HEK293 (cell line): Measurements from ENCODE around the gene CAPN13.

Source experiments
- EGR2 ChIP-seq: fragments of 450-650 bp; formaldehyde crosslinking; IDR thresholded peaks from 2 replicates; pipeline ENCODE4 v1.5.1; 2016; ENCODE audit warnings: low read depth, missing biosample characterization, missing genetic modification characterization
- ZBTB6 ChIP-seq: fragments of 450-650 bp; formaldehyde crosslinking; IDR thresholded peaks from 2 replicates; pipeline ENCODE4 v1.5.1; 2017; ENCODE audit warnings: missing biosample characterization, missing genetic modification characterization
- ZNF24 ChIP-seq: fragments of 450-650 bp; formaldehyde crosslinking; IDR thresholded peaks from 2 replicates; pipeline ENCODE4 v1.5.1; 2016; ENCODE audit warnings: missing biosample characterization, missing genetic modification characterization
- ZNF449 ChIP-seq: fragments of 450-650 bp; formaldehyde crosslinking; IDR thresholded peaks from 2 replicates; pipeline ENCODE4 v1.5.1; 2017; ENCODE audit warnings: missing biosample characterization, mild to moderate bottlenecking, missing genetic modification characterization, moderate library complexity
- ZNF76 ChIP-seq: fragments of 450-650 bp; formaldehyde crosslinking; IDR thresholded peaks from 2 replicates; pipeline ENCODE4; 2016; ENCODE audit warnings: low read depth, missing biosample characterization, missing genetic modification characterization, borderline replicate concordance
- ZSCAN23 ChIP-seq: fragments of 450-650 bp; formaldehyde crosslinking; IDR thresholded peaks from 2 replicates; pipeline ENCODE4 v1.5.1; 2016; ENCODE audit warnings: missing biosample characterization, missing genetic modification characterization
- TF ChIP-seq, protein P1 (sequence below): sonication (generic); formaldehyde crosslinking; IDR thresholded peaks from 2 replicates; pipeline ENCODE4 v1.8.1; 2022; ENCODE audit warnings: mild to moderate bottlenecking, moderate library complexity, missing genetic modification reagents

GRCh38 chr2:30684026-30684425 lies 123.2 kb downstream of the CAPN13 start:
- TF ChIP-seq ZNF24 (tag by site-specific recombination) (no peak), EGR2 (tag by site-specific recombination) (no peak), ZNF76 (tag by site-specific recombination) (no peak), ZBTB6 (tag by site-specific recombination) (no peak), ZSCAN23 (tag by site-specific recombination) (no peak), ZNF449 (tag by site-specific recombination) (no peak)
- TF ChIP-seq, protein P1, sequence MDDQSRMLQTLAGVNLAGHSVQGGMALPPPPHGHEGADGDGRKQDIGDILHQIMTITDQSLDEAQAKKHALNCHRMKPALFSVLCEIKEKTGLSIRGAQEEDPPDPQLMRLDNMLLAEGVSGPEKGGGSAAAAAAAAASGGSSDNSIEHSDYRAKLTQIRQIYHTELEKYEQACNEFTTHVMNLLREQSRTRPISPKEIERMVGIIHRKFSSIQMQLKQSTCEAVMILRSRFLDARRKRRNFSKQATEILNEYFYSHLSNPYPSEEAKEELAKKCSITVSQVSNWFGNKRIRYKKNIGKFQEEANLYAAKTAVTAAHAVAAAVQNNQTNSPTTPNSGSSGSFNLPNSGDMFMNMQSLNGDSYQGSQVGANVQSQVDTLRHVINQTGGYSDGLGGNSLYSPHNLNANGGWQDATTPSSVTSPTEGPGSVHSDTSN (CRISPR knock-in tag) = no peak
